ENCODE measurements around the gene UBA6. TPM values are rescaled to one million over a fixed set of nuclear protein-coding genes. Genes with fewer than 3 reads are reported as not detected.

Gene UBA6
- total RNA-seq, 1 donor from 2014 or later = 85.1 TPM

- DNase-seq (ENCODE audit: low spot score, unreplicated experiment) = no peak
- Mint-ChIP-seq H3K9me3 (ENCODE audit: low read depth) (no peaks in the 10 kb centered on the region), H3K4me3 (ENCODE audit: low read depth) (no peak overlapping the region), H3K4me1 (ENCODE audit: low read depth) (peaks cover 8% of the 10 kb centered on the region), H3K36me3 (ENCODE audit: insufficient read depth) (peaks cover 24% of the 10 kb centered on the region), H3K27ac (no peak overlapping the region), H3K27me3 (no peaks in the 10 kb centered on the region)
- no peak for TF ChIP-seq CTCF (IDR thresholded peaks at IDR 0.05; ENCODE audit: unreplicated experiment)
Observed at GRCh38 chr4:67696061-67696460, 4.9 kb downstream of the UBA6 start.

DNA sequence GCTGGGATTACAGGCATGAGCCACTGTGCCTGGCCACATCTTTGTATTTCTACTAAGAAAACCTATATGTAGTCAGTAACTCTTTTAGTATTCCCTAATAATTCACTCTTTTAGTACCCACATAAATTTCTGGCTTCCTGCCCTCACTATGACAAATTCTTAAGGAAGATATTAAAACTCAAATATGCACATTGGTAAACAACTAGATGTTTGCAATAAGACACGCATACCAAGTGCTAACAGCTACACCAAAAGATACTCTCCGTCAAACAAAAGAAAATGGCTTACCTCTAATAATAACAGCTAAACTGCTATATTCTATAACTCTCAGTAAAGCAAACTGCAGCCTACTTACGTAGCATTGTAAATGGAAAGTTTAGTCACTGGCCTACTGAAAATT lies 6.3 kb downstream of the UBA6 start:
- H3K4me1 Mint-ChIP-seq (ENCODE audit: low read depth) = peaks cover 3% of the 10 kb centered on the region
- H3K9me3 Mint-ChIP-seq (ENCODE audit: low read depth) = no peaks in the 10 kb centered on the region
- H3K27me3 Mint-ChIP-seq = no peaks in the 10 kb centered on the region
- no peak overlapping the region for H3K4me3 Mint-ChIP-seq (ENCODE audit: low read depth)
- no peak for DNase-seq (ENCODE audit: low spot score, unreplicated experiment)
- H3K36me3 Mint-ChIP-seq (ENCODE audit: insufficient read depth) = peaks cover 26% of the 10 kb centered on the region
- TF ChIP-seq CTCF (IDR thresholded peaks at IDR 0.05; ENCODE audit: unreplicated experiment) = no peak
- no peak overlapping the region for H3K27ac Mint-ChIP-seq

GRCh38 chr4:67691328-67691727 lies 9.6 kb downstream of the UBA6 start:
- Mint-ChIP-seq H3K36me3 (ENCODE audit: insufficient read depth) (peaks cover 26% of the 10 kb centered on the region), H3K27ac (no peak overlapping the region), H3K4me3 (ENCODE audit: low read depth) (no peak overlapping the region), H3K27me3 (no peaks in the 10 kb centered on the region), H3K4me1 (ENCODE audit: low read depth) (no peaks in the 10 kb centered on the region), H3K9me3 (ENCODE audit: low read depth) (no peaks in the 10 kb centered on the region)
- no peak for DNase-seq (ENCODE audit: low spot score, unreplicated experiment)
- TF ChIP-seq CTCF (IDR thresholded peaks at IDR 0.05; ENCODE audit: unreplicated experiment) = no peak

- no peak for TF ChIP-seq CTCF (IDR thresholded peaks at IDR 0.05; ENCODE audit: unreplicated experiment)
- H3K27me3 Mint-ChIP-seq = no peaks in the 10 kb centered on the region
- H3K27ac Mint-ChIP-seq = no peak overlapping the region
Observed at GRCh38 chr4:67687636-67688035, 13.3 kb downstream of the UBA6 start.

GRCh38 chr4:67685532-67685859 lies 15.5 kb downstream of the UBA6 start:
- no peaks in the 10 kb centered on the region for H3K4me1 Mint-ChIP-seq (ENCODE audit: low read depth)
- H3K9me3 Mint-ChIP-seq (ENCODE audit: low read depth) = no peaks in the 10 kb centered on the region
- no peak for TF ChIP-seq CTCF (IDR thresholded peaks at IDR 0.05; ENCODE audit: unreplicated experiment)

More at GRCh38 chr4:67687636-67688035, 13.3 kb downstream of the UBA6 start:
- Mint-ChIP-seq H3K36me3 (ENCODE audit: insufficient read depth) (peaks cover 12% of the 10 kb centered on the region), H3K4me3 (ENCODE audit: low read depth) (no peak overlapping the region), H3K9me3 (ENCODE audit: low read depth) (no peaks in the 10 kb centered on the region), H3K4me1 (ENCODE audit: low read depth) (no peaks in the 10 kb centered on the region)
- DNase-seq (ENCODE audit: low spot score, unreplicated experiment) = no peak

More at GRCh38 chr4:67685532-67685859, 15.5 kb downstream of the UBA6 start:
- no peak overlapping the region for H3K27ac Mint-ChIP-seq
- H3K36me3 Mint-ChIP-seq (ENCODE audit: insufficient read depth) = peaks cover 10% of the 10 kb centered on the region
- H3K27me3 Mint-ChIP-seq = no peaks in the 10 kb centered on the region
- no peak overlapping the region for H3K4me3 Mint-ChIP-seq (ENCODE audit: low read depth)
- DNase-seq (ENCODE audit: low spot score, unreplicated experiment) = no peak
